ENCODE results near the gene EVX2.

EVX2 gene

GRCh38 chr2:176074919-176075425, 8.8 kb downstream of the EVX2 start:
- in situ Hi-C loops (cut with HindIII; ENCODE audit: low sequenced_read_pairs), result no loop called here

DNA sequence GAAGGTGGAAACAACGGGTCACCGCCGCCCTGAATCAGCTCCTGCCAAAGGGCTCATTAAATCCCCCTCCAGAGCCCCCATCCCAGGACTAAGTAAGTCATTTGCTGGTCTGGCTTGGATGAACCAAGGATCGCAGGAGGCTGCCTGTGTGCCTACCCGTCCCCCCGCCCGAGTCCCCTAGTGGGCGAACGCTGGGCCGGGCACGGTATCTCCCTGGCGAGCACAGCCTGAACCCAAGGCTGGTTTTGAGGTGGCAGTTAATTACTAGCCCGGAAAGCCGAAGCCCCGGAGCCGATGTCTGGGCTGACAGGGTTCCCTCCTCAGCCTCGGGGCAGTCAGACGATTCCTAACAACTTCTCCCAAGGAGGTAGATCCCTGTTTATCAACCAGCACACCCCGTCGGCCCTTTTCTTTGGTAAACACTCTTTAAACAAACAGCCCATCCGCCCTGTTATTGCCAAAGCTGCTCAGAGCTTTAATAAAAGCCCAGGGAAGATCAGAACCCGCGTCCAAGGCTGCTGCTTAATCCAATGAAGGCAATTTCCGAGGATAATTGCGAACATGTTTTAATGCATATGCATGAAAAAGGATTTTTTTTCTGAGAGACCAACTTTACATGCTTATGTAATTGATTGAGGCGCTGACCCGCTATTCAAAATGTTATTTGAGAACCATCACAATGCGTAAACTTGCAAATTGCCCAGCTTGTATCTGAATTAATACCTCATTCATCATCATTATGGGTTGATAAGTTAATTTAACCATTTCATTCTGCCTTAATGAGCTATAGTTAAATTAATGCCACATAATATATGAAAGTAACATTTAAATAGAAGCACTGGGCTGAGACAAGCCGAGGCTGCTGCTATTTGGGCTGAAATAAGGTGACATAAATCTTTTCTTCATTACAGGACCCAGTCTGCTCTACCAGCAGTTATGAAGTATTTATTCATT, 10.5 kb downstream of the EVX2 start:
- in situ Hi-C loops (cut with HindIII; ENCODE audit: low sequenced_read_pairs), result no loop called here

DNA sequence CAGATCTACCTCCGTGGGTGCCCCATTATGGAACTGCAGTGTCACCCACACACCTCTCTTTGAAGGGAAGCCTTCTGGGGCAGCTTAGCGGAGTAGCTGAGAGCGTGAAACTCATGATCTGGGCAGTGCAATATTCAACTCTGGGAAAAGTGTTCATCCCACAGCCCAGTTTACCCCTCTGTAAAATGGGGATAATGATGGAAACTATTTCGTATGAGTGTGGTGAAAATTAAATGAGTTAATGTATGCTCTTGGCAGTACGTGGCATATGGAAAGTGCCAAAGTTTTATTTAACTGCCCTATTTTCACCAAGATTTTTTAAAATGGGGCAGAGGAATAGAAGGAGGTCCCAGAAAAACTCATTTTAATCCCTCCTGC, 11.5 kb downstream of the EVX2 start:
- in situ Hi-C loops (cut with HindIII; ENCODE audit: low sequenced_read_pairs), result no loop called here

DNA sequence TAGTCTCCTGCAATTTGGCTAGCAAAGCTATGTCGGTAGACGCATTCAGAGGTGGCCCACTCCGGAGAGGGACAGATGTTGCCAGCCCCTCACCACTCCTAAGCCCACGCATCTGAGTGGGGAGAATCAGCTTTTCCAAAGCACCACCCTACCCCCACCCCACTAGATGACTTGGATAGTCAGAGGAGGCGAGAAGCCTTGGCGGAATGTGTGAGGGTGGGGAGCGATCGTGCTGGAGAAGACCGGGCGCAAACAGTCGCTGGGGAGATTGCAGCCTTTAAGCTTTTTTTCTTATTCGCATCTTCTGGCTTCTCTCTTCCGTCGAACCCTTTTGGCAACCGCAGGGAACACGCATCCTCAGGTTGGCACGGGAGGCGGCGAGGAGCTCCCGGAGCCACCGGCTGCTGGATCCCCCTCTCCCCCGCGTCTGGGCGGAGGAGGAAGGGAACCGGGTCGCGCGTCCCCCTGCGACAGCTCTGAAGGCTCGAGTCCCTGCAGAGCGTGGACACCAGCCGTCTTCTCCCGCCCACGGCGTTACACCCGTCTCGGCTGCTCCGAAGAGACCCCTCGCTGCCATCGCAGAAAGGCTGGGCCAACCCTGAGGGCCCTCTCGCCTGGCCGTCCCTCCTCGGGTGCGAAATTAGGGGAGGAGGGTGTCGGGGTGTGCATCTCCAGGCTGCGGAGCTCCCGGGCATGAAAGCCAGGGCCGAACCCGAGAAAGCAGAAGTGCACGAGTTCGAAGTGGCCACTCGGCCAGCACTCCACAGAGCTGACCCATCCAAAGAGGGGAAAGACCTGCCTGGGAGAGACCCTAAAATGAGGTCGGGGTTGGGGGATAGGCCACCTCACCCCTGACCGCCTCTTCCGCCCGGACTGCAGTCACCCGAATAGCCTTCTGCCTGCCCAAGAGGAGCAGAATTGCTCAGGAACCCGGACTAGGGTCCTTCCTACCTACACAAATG, 12.2 kb downstream of the EVX2 start:
- in situ Hi-C loops (cut with HindIII; ENCODE audit: low sequenced_read_pairs), result no loop called here

GRCh38 chr2:176068419-176068832, 15.3 kb downstream of the EVX2 start:
- in situ Hi-C loops (cut with HindIII; ENCODE audit: low sequenced_read_pairs), result loop anchor here (10.0 kb wide), 1 partner anchor 624 kb away; no protein-coding TSS in a partner anchor

DNA sequence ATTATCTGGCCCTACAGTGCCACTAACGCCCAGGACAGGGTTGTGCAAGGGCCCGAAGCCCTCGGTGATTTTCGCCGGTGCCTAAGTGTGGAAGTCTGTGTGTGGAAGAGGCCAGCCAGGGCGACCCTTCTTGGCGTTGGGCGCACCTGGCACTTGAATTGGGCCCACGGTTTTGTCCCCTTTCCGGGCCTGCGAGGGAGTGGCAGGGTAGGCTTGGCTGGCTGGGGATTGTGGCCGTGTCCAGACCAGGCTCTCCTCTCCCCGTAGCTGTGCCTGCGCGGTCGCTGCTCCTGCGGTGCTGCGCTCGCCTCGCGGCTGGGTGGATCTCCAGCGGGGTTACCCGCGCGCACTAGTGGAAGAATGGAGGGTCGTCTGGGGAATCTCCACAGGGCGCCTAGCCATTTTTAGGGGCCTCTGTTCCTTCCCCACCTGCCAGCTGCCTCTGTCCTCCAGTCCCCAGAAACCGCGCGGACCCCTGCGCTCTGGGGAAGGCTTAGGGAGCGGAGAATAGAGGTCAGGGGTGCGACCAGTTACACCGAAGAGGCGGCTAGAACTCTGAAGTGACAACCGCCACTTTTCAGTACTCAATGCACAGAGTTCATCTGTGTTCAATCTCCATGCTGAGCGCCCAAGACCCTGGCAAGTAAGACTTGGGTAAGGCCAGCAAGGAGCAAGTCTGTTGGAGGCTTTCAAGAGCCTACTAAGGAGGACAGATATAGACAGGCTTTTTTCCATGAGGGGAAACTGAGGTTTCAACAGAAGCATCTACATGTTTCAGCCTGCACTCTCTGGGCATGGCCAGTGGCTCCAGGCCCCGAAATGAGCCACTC, 16.0 kb downstream of the EVX2 start:
- in situ Hi-C loops (cut with HindIII; ENCODE audit: low sequenced_read_pairs), result loop anchor here (10.0 kb wide), 1 partner anchor 623 kb away; no protein-coding TSS in a partner anchor

DNA sequence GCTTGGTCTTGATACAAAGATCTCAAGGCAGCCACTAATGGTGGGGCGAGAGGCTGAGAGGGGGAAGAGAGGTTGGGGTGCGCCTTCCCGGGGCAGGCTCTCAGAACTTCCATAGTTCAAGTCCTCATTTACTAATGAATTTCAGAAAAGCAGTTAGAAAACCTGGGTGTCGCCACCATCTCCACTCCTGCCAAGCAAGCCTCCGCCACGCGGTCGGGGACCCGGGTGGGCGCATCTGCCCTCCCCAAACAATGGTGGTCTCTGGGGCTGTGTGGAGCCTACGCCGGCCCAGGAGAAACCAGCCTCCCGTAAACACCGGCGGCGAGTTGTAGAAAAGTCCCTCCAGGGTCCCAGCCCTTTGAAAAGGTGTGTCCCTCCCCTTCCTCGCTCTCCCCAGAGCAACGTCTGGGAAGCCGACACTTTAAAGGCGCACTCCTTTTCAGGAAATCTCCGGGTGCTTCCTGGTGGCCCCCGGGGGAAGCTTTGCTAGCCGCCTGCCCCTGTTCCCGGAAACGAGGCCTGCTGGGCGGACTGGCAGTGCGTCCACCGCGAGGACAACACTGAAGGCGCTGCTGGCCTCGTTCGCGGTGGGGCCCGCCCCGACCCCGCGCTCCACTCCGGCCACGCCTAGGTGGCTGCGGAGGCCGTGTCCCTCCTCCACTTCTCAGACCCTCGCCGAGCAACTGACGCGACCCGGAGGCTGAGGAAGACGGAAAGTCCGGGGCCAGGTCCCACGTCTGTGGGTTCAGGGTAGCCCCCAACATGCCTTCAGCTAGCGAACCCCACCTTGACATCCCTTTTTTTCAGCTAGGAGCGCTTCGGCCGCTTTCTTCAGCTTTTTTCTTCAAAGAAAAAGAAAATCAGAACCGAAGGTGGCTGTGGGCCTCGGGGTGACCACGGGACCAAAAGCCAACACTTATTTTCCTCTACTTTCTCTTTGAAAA, 16.8 kb downstream of the EVX2 start:
- in situ Hi-C loops (cut with HindIII; ENCODE audit: low sequenced_read_pairs), result loop anchor here (10.0 kb wide), 1 partner anchor 622 kb away; no protein-coding TSS in a partner anchor

DNA sequence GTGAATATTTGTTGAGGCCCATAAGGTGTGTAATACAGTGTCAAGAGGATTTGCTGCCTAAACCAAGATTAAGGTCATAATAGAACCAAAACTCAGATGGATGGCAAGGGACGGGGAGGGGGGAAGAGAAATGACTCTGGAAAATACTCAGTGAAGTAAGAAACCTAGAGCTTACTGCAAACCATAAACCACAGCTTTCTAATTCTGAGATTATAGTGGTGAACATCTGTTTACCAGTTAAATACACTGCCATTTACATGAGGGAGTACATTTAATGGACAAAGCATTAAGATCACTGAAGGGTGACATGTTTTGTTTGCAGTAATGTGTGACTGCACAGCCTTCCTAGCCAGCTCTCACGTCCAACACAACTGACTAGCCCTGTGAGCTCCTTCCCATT, 19.8 kb downstream of the EVX2 start:
- in situ Hi-C loops (cut with HindIII; ENCODE audit: low sequenced_read_pairs), result loop anchor here (10.0 kb wide), 1 partner anchor 619 kb away; no protein-coding TSS in a partner anchor

- in situ Hi-C loops (cut with HindIII; ENCODE audit: low sequenced_read_pairs), result no loop called here
Measured at GRCh38 chr2:176056406-176056805, 27.4 kb downstream of the EVX2 start.

- in situ Hi-C loops (cut with HindIII; ENCODE audit: low sequenced_read_pairs), result no loop called here
Measured at GRCh38 chr2:176039375-176039774, 44.4 kb downstream of the EVX2 start.

- in situ Hi-C loops (cut with HindIII; ENCODE audit: low sequenced_read_pairs), result no loop called here
Measured at GRCh38 chr2:176038694-176039093, 45.1 kb downstream of the EVX2 start.

DNA sequence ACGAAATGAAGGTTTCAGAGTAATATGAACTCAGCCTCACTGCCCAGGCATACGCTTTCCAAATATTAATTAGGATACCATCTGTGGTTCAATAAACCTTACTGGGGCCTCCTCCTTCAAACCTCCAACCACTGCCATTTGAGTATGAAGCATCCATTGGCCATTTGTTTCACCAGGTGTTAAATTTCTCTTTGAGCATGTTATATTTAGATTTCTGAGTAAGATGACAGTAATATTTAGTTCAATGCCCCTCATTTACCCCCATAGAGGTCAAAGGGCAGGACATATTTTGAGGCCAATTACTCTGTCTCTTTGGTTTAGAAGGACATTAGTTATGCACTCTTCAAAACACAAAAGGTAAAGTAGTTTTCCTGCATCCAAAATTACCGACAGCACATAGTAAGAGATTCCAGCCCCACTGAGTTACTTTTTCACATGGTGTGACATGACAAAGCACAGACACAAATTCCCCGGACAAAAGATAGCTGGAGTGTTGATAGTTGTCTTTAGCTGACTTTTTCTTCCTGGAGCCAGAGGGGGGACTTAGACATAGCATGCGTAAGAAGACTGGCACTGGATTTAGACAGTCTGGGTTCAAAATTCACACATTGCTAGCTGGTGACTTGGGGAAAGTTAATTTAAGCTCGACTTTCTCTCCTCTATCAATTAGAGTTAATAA, 48.6 kb downstream of the EVX2 start:
- in situ Hi-C loops (cut with HindIII; ENCODE audit: low sequenced_read_pairs), result no loop called here

- in situ Hi-C loops (cut with HindIII; ENCODE audit: low sequenced_read_pairs), result no loop called here
Measured at GRCh38 chr2:176027806-176028205, 56.0 kb downstream of the EVX2 start.
